ENCODE results near the gene NODAL.

The NODAL gene

DNA sequence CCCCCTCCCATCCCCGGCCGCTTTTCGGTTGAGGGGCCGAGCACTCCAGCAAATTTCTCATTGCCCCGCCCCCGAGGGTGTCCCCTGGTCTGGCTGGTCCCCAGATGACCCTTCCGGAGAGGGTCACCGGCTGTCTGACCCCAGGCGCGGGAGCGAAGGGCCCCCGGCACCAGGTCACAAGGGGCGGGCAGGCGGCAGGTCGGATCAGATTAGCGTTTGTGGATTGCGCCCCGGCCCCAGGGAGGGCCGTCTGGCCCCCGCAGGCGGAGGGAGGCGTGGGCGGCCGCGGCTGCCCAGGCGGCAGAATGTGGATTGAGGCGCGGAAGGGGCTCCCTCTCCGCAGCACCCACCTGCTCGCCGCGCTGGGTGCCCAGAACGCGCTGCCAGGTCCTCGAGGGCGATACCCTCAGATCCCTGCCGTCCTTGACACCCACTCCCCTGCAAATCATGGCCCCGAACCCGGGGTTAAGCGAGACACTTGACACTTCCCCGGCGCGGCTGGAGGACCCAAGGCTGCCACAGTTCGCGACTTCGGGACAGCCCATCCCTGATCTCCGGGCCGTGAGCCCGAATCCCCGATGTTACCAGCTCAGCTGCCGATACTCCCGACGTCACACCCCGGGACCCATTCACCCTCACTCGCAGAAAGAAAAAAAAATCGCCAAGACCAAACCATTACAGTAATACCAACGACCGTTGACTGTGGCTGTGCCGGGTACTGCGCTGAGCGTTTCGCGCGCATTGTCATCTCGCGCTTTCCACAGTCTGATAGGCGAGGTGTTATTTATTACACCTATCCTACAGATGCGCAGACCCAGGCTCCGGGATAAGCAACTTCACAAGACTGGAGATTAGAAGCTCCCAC, 953 bp downstream of the NODAL start:
- no peak overlapping the region for H3K4me3 ChIP-seq (ENCODE audit: low read depth, low read length)

DNA sequence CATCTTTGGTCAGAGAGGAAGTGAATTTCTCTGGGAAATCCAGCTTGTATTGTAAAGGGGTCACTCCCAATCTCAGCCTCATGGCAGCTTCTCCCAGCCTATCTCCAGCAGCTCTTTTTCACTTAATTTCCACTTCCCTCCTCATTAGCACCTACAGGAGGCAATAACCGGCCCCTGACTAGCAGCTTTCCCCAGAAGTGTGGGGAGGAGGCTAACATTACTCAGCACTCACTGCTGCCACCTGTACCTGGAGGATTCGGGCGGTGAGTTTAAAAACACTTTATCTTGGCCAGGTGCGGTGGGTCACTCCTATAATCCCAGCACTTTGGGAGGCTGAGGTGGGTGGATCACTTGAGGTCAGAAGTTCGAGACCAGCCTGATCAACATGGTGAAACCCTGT, 3.8 kb downstream of the NODAL start:
- H3K4me3 ChIP-seq (ENCODE audit: low read depth, low read length), result no peak overlapping the region
- DNase-seq (ENCODE audit: low read depth), result no peak
- TF ChIP-seq CTCF (IDR thresholded peaks at IDR 0.05; ENCODE audit: control insufficient read depth, extremely low read depth, insufficient read depth), result no peak

More for the DNA sequence above, 953 bp downstream of the NODAL start:
- TF ChIP-seq CTCF (IDR thresholded peaks at IDR 0.05; ENCODE audit: control insufficient read depth, extremely low read depth, insufficient read depth), result no peak
- DNase-seq (ENCODE audit: low read depth), result no peak

GRCh38 chr10:70435241-70436085, 6.0 kb downstream of the NODAL start:
- H3K4me3 ChIP-seq (ENCODE audit: low read depth, low read length), result no peak overlapping the region
- TF ChIP-seq CTCF (IDR thresholded peaks at IDR 0.05; ENCODE audit: control insufficient read depth, extremely low read depth, insufficient read depth), result no peak

GRCh38 chr10:70433581-70434280, 7.8 kb downstream of the NODAL start:
- H3K4me3 ChIP-seq (ENCODE audit: low read depth, low read length), result no peak overlapping the region
- TF ChIP-seq CTCF (IDR thresholded peaks at IDR 0.05; ENCODE audit: control insufficient read depth, extremely low read depth, insufficient read depth), result no peak
- DNase-seq (ENCODE audit: low read depth), result no peak

More at GRCh38 chr10:70435241-70436085, 6.0 kb downstream of the NODAL start:
- no peak for DNase-seq (ENCODE audit: low read depth)

DNA sequence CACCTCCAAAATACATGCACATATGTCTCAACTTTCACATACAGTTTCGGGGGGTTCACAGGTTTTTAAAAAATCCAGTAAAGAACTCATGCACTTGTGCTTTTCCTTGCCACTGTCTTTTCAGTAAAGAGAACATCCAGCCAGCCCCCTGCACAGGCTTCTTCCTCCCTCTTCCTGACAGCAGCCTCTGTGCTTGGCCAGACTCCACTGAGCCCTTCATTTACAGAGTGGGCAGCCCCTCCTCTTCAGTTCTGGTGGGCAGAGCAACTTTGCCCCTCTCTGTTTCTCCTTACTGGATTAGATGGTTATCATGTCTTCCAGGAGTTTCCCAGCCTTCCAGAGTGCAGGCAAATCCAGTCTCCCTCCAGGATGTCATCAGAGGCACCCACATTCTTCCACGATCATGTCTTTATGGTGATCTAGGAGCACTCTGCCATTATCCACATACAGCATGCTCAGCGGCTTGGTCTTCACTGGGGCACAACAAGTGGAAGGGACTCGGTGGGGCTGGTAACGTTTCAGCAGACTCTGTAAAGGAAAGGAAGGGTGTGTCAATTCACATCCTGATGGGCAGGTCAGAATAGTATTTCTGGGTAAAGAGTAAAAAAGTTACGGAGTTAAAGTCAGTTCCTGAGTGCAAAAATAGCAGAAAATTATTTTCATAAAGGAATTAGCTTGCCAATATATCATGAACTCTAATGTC, 8.8 kb downstream of the NODAL start:
- DNase-seq (ENCODE audit: low read depth), result no peak
- TF ChIP-seq CTCF (IDR thresholded peaks at IDR 0.05; ENCODE audit: control insufficient read depth, extremely low read depth, insufficient read depth), result no peak
- no peak overlapping the region for H3K4me3 ChIP-seq (ENCODE audit: low read depth, low read length)

DNA sequence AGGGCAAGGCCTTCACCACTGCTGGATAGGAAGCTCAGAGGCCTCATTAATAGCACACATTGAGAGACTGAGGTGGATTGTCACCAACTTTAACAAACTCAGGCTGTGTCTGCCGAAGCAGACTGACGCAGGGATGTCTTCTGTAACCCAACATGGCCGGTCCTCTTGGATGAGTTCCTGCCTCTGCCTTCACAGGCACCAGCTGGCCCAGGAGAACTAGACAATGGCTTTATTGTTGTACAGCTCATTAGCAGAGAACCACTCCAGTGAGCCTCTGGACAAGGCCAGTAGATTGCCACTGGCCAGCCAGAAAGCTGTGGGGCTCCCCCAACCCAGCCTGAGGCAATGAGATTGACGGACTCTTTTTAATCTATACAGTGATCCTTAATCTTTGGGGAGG, 9.4 kb downstream of the NODAL start:
- H3K4me3 ChIP-seq (ENCODE audit: low read depth, low read length), result no peak overlapping the region
- TF ChIP-seq CTCF (IDR thresholded peaks at IDR 0.05; ENCODE audit: control insufficient read depth, extremely low read depth, insufficient read depth), result no peak
- no peak for DNase-seq (ENCODE audit: low read depth)
